ENCODE measurements around the gene EIF4A2. TPM values are rescaled to one million over a fixed set of nuclear protein-coding genes. Genes with fewer than 3 reads are reported as not detected.

The EIF4A2 gene
- total and polyA plus RNA-seq, 10 of the 15 experiments (the other 5 are each of a cell fraction or from before 2014, with no cell fraction given) = 154 to 680 (median 259) TPM

- RAD21 ChIA-PET (ENCODE audit: unreplicated experiment) = no interaction called here
- FAIRE-seq = no peak
- no peaks in the 10 kb centered on the region for H3K27me3 ChIP-seq (replicated peaks in 1 of 2; ENCODE audit: control insufficient read depth in 2 of 2, insufficient read depth in 2 of 2, low read length in 1 of 2)
- no peaks in the 10 kb centered on the region for H3K9me3 ChIP-seq (replicated peaks; ENCODE audit: control insufficient read depth, insufficient read depth, low read length)
- intact Hi-C loops (cut with micrococcal nuclease; ENCODE audit: unreplicated experiment) = no loop called here
- H3K9ac ChIP-seq (ENCODE audit: control insufficient read depth, insufficient read depth, low read length) = no peak overlapping the region
- no peak for DNase-seq (ENCODE audit: low read depth, low spot score)
- H3K36me3 ChIP-seq (ENCODE audit: control insufficient read depth in 2 of 2, insufficient read depth in 2 of 2, low read length in 1 of 2) = no peaks in the 10 kb centered on the region
- H3K27ac ChIP-seq (ENCODE audit: control insufficient read depth, insufficient read depth) = no peak overlapping the region
- no peaks in the 10 kb centered on the region for H4K20me1 ChIP-seq (ENCODE audit: control insufficient read depth, insufficient read depth)
- no TSS peak for BruUV-seq (replicated peaks)
- SMC1A ChIA-PET (ENCODE audit: uncharacterized antibody, unreplicated experiment) = interaction anchor here (1.1 kb wide), 1 partner anchor 13 kb away, joined by 3 read pairs; no protein-coding TSS in a partner anchor
- H2AFZ ChIP-seq (ENCODE audit: control insufficient read depth, low read depth, low read length) = no peak overlapping the region
- no peak overlapping the region for H3K4me3 ChIP-seq
- H3K79me2 ChIP-seq (ENCODE audit: control insufficient read depth, insufficient read depth, low read length) = no peaks in the 10 kb centered on the region
- no peaks in the 10 kb centered on the region for H3K4me1 ChIP-seq (ENCODE audit: control insufficient read depth, insufficient read depth, low read length)
- CTCF ChIA-PET = interaction anchor here (1.0 kb wide), 1 partner anchor 145 kb away, joined by 5 read pairs; no protein-coding TSS in a partner anchor
- WGBS (ENCODE audit: insufficient coverage, insufficient replicate concordance, low lambda C conversion rate, missing lambda C conversion rate) = 65% methylated on average over 11 of the region's 11 CpGs
- in situ Hi-C loops (cut with MboI) = no loop called here
- H3K4me2 ChIP-seq (ENCODE audit: control insufficient read depth, insufficient read depth) = no peak overlapping the region
- POLR2A ChIA-PET = no interaction called here
- ATAC-seq = no peak
- TF ChIP-seq PKNOX1 (IDR thresholded peaks at IDR 0.05) (no peak), SPI1 (IDR thresholded peaks at IDR 0.05; ENCODE audit: borderline replicate concordance, insufficient read depth, low read depth, low read length) (no peak), TCF3 (IDR thresholded peaks at IDR 0.05; ENCODE audit: borderline replicate concordance, insufficient read depth, low read depth, low read length) (no peak), PML (IDR thresholded peaks at IDR 0.05; ENCODE audit: low read length) (no peak), GABPA (IDR thresholded peaks at IDR 0.05; ENCODE audit: low read depth) (no peak), SP1 (IDR thresholded peaks at IDR 0.05; ENCODE audit: low read depth, low read length) (no peak), ZSCAN29 (IDR thresholded peaks at IDR 0.05) (no peak), RELB (IDR thresholded peaks at IDR 0.05; ENCODE audit: low read depth) (no peak), RUNX3 (IDR thresholded peaks at IDR 0.05; ENCODE audit: low read length) (no peak)
- TF ChIP-seq, protein P1, sequence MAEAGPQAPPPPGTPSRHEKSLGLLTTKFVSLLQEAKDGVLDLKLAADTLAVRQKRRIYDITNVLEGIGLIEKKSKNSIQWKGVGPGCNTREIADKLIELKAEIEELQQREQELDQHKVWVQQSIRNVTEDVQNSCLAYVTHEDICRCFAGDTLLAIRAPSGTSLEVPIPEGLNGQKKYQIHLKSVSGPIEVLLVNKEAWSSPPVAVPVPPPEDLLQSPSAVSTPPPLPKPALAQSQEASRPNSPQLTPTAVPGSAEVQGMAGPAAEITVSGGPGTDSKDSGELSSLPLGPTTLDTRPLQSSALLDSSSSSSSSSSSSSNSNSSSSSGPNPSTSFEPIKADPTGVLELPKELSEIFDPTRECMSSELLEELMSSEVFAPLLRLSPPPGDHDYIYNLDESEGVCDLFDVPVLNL (IDR thresholded peaks at IDR 0.05; ENCODE audit: low read depth, low read length) = no peak
- TF ChIP-seq, protein P2, sequence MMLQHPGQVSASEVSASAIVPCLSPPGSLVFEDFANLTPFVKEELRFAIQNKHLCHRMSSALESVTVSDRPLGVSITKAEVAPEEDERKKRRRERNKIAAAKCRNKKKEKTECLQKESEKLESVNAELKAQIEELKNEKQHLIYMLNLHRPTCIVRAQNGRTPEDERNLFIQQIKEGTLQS (IDR thresholded peaks at IDR 0.05; ENCODE audit: borderline replicate concordance, extremely low read depth, low read depth, low read length) = no peak
- TF ChIP-seq, protein P3, sequence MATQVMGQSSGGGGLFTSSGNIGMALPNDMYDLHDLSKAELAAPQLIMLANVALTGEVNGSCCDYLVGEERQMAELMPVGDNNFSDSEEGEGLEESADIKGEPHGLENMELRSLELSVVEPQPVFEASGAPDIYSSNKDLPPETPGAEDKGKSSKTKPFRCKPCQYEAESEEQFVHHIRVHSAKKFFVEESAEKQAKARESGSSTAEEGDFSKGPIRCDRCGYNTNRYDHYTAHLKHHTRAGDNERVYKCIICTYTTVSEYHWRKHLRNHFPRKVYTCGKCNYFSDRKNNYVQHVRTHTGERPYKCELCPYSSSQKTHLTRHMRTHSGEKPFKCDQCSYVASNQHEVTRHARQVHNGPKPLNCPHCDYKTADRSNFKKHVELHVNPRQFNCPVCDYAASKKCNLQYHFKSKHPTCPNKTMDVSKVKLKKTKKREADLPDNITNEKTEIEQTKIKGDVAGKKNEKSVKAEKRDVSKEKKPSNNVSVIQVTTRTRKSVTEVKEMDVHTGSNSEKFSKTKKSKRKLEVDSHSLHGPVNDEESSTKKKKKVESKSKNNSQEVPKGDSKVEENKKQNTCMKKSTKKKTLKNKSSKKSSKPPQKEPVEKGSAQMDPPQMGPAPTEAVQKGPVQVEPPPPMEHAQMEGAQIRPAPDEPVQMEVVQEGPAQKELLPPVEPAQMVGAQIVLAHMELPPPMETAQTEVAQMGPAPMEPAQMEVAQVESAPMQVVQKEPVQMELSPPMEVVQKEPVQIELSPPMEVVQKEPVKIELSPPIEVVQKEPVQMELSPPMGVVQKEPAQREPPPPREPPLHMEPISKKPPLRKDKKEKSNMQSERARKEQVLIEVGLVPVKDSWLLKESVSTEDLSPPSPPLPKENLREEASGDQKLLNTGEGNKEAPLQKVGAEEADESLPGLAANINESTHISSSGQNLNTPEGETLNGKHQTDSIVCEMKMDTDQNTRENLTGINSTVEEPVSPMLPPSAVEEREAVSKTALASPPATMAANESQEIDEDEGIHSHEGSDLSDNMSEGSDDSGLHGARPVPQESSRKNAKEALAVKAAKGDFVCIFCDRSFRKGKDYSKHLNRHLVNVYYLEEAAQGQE (IDR thresholded peaks at IDR 0.05; ENCODE audit: low read depth, low read length) = no peak
Observed at GRCh38 chr3:186759231-186759930, 24.0 kb upstream of the EIF4A2 start.

All from GM12878 (cell line).